Brain microvascular endothelial cell (primary cell): ENCODE data around the gene CCDC33.

Source experiments
- DNase-seq: peaks from one replicate; pipeline ENCODE4 v3.0.0-alpha.2; 2020
- H3K27ac ChIP-seq: fragments of 250-450 bp; sonication (Bioruptor Pico); 2 replicates; pipeline ENCODE4 v1.5.1; 2020; ENCODE audit warnings: mild to moderate bottlenecking, moderate library complexity
- H3K27me3 ChIP-seq: fragments of 250-450 bp; sonication (Bioruptor Pico); replicated peaks from 2 replicates; pipeline ENCODE4 v1.5.1; 2020; ENCODE audit warnings: mild to moderate bottlenecking
- H3K36me3 ChIP-seq: fragments of 250-450 bp; sonication (Bioruptor Pico); replicated peaks from 2 replicates; pipeline ENCODE4 v1.5.1; 2020; ENCODE audit warnings: mild to moderate bottlenecking
- H3K4me3 ChIP-seq: 2 replicates; pipeline ENCODE4 v1.5.1; 2011; ENCODE audit warnings: low read depth, mild to moderate bottlenecking, control low read depth, low read length, moderate library complexity
- in situ Hi-C: cut with HindIII; loops from 2 replicates; pipeline ENCODE4 v1.10.0; 2017; ENCODE audit warnings: low sequenced_read_pairs, low pct_ligation_motif_present
- TF ChIP-seq, protein P1 (sequence below): IDR thresholded peaks from 2 replicates; pipeline ENCODE4 v1.5.1; 2011; ENCODE audit warnings: low read depth, mild to moderate bottlenecking, moderate library complexity, low read length, control low read depth, inconsistent platforms; ENCODE audit errors: missing control alignments

Gene CCDC33

DNA sequence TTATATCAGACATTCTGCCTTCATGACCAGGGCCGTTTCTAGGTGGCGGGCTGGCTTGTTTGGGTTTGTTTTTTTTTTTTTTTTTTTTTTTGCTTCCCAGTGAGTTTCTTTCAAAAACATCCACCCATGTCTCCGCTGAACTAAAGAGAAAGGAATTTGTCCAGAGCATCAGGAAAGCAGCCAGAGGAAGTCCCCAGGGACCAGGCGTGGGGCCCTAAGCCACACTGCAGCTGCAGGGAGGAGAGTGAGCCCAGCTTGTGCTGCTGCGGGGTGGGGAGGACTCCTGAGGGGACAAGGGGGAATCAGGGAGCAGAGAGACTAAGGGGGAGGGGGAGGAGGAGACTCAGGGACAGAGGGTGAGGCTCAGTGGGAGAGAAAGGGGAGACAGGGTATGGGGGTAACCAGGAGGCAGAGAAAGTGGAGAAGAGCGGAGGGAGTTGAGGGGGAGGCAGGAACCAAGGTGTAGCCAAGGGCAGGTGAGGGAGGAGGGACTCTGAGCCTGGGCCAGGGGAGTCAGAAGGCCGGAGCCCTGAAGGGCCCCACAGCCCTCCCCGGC is 81.8 kb downstream of the CCDC33 start:
- DNase-seq: peak; percentile 95
- H3K4me3 ChIP-seq: no peak overlapping the region
- H3K27me3 ChIP-seq: no peaks in the 10 kb centered on the region
- TF ChIP-seq, protein P1, sequence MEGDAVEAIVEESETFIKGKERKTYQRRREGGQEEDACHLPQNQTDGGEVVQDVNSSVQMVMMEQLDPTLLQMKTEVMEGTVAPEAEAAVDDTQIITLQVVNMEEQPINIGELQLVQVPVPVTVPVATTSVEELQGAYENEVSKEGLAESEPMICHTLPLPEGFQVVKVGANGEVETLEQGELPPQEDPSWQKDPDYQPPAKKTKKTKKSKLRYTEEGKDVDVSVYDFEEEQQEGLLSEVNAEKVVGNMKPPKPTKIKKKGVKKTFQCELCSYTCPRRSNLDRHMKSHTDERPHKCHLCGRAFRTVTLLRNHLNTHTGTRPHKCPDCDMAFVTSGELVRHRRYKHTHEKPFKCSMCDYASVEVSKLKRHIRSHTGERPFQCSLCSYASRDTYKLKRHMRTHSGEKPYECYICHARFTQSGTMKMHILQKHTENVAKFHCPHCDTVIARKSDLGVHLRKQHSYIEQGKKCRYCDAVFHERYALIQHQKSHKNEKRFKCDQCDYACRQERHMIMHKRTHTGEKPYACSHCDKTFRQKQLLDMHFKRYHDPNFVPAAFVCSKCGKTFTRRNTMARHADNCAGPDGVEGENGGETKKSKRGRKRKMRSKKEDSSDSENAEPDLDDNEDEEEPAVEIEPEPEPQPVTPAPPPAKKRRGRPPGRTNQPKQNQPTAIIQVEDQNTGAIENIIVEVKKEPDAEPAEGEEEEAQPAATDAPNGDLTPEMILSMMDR: no peak
- in situ Hi-C loops: loop anchor here (25.0 kb wide), 1 partner anchor 206 kb away; no protein-coding TSS in a partner anchor
- H3K36me3 ChIP-seq: no peaks in the 10 kb centered on the region
- peak overlapping the region; percentile 95 for H3K27ac ChIP-seq

DNA sequence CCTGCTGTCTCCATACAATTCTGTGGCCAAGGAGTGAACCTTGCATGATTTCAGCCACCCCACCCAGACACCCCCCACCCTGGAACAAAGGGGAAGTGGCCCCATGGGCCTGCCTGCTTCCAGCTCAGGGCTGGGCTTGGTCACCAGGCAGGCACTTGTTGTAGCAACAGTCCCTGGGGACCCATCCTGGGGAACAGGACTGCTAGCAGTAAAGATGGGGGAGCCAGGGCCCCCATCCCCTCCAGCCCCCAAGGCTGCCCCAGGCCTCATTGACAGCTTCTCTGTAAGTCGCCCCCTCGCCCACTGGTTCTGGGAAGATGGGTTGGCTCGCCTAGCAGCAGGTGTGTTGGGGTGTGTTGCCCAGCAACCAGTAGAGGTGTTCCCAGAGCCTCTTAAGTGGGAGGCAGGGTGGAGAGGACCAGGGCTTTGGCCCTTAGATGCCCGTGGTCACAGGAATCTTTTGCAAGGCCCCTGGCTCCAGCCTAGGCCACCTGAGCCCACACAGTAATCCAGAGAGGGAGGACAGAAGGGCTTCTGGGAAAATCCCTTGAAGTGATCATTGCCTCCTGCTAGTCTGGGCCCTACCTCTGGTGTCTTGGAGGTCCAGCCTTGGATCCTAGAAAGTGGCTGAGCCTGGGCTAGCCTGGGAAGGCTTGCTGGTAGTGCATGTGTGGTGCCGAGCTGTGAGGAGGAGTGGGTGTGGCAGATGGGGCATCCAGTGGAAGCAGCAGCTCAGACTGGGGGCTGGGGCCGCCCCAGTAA is 82.4 kb downstream of the CCDC33 start:
- peak; percentile 40 for DNase-seq
- H3K36me3 ChIP-seq: no peaks in the 10 kb centered on the region
- no peaks in the 10 kb centered on the region for H3K27me3 ChIP-seq
- no peak overlapping the region for H3K4me3 ChIP-seq
- in situ Hi-C loops: loop anchor here (25.0 kb wide), 1 partner anchor 206 kb away; no protein-coding TSS in a partner anchor
- H3K27ac ChIP-seq: peak overlapping the region; percentile 95
- TF ChIP-seq, protein P1: no peak

DNA sequence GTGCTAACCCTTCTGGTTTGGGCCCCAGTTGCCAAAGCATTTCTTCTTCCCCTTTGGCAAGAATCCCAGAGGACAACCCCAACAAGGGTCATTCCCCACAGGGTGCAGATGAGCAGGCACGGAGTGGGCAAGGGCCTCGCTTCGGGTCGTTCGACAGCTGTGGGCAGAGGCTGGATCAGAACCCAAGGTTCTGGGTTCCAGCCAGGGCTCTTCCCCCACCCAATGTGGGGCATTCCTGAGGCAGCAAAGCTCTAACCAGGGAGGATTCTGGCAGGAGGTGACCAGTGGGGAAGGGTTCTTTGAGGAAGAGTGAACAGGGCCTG is 83.0 kb downstream of the CCDC33 start:
- H3K27me3 ChIP-seq: no peaks in the 10 kb centered on the region
- no peaks in the 10 kb centered on the region for H3K36me3 ChIP-seq
- no peak for DNase-seq
- H3K4me3 ChIP-seq: no peak overlapping the region
- in situ Hi-C loops: loop anchor here (25.0 kb wide), 1 partner anchor 207 kb away; no protein-coding TSS in a partner anchor
- H3K27ac ChIP-seq: no peak overlapping the region
- TF ChIP-seq, protein P1: no peak

DNA sequence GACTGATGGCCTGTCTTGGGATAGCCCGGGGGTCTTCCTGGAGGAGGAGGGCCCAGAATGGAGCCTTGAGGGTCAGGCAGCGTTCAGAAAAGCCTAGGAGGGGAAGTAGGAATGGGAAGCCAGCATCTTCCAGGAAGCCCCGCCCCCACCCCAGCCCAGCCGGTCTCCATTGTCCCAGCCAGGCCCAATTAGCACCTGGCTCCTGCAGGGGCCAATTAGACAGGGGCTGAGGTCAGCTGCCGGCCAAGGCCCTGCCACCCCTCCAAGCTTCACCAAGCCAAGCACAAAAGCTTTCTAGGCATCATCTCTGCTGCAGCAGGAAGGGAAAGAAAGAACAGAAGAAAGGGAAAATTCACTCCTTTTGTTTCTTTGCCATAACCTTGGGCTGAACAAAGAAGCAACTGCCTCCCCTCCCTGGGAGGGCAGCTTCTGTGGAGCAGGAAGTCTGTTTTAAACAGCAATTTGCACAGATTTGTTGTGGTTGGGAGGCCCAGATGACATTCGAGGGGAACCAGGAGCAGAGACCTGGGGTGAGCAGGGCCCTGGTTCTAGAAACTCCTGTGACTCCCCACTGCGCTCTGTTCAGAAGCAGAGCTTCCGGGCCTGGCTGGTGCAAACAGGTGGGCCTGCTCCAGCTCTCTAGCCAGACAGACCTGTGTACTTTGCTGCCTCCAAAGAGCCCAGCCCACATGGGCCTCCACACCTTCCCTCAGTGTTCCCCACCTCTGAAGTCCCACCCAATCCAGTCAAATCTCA is 83.6 kb downstream of the CCDC33 start:
- DNase-seq: no peak
- no peak overlapping the region for H3K4me3 ChIP-seq
- H3K27me3 ChIP-seq: no peaks in the 10 kb centered on the region
- TF ChIP-seq, protein P1: no peak
- no peak overlapping the region for H3K27ac ChIP-seq
- no peaks in the 10 kb centered on the region for H3K36me3 ChIP-seq
- in situ Hi-C loops: loop anchor here (25.0 kb wide), 1 partner anchor 207 kb away; no protein-coding TSS in a partner anchor

DNA sequence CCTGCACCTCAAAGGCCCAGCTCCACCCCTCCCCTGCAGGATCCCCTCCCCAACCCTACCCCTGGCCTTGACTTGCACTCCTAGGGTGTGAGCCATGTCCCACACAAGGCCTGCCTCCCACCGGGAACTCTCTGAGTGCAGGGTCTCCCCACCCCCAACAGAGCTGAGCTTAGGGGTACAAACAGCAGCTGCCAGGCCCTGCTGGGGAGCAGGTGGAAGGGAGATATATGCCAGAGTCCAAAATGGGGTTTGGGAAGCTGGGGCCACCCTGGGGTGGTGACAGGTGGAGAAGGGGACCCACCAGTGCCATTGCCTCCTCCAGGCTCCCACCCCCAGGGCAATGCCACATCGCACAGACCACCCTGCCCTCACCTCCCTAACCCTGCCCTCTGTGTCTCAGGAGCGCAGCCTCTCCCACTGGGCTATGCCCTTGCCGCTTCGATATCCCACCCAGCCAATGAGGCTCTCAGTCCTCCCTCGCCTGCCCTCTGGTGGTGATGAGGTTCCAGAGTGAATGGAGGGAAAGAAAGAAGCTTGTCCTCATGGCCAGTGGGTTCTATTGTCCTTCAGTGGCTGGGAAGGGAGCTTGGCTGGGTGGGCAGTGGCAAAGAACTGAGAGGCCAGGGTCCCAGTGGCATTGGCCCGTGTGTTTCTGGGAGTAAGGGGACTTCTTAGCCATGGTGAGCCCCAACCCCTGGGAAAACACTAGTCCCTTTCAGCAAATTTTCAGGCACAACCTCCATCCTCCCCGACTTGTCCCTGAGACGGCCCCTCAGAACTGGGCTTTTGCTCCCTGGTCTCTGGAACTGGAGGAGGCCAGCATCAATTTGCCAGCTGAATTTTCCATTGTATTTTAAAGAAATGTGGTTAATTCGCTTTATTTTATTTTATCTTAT is 84.5 kb downstream of the CCDC33 start:
- in situ Hi-C loops: loop anchor here (25.0 kb wide), 1 partner anchor 208 kb away; no protein-coding TSS in a partner anchor
- H3K27me3 ChIP-seq: no peaks in the 10 kb centered on the region
- H3K36me3 ChIP-seq: no peaks in the 10 kb centered on the region
- no peak overlapping the region for H3K27ac ChIP-seq
- no peak overlapping the region for H3K4me3 ChIP-seq
- TF ChIP-seq, protein P1: peak; percentile 92
- peak; percentile 54 for DNase-seq
